ENCODE results near the gene PFKFB2. TPM values are rescaled to one million over a fixed set of nuclear protein-coding genes. Genes with fewer than 3 reads are reported as not detected.

Gene PFKFB2
- total and polyA plus RNA-seq, 2 of the 8 experiments (the other 6 are each of a cell fraction or from before 2014, with no cell fraction given): 6.7 to 19.1 TPM

DNA sequence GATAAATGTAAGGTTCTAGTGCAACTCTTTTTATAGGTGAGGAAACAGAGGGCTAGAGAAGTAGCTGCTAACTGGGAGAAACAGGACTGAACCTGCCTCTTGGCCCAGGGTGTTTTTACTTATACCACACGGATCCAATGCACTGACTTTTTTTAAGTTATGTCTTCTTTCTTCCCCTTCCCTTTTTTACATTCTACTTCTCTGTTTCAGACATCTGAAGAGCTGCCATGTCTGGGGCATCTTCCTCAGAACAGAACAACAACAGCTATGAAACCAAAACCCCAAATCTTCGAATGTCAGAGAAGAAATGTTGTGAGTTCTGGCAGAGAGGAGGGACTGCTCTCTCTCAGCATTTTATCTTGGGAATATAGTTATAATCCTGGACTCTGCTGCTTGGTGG, 1.4 kb downstream of the PFKFB2 start:
- no peak overlapping the region for H2BK12ac ChIP-seq (ENCODE audit: low read depth, low read length)
- no peak overlapping the region for H3K4ac ChIP-seq (replicated peaks; ENCODE audit: insufficient read length, low read depth, low read length)
- peaks cover 0 to 10% of the 10 kb centered on the region in 2 experiments; a peak in 2 of 4 replicates for H3K79me2 ChIP-seq (ENCODE audit: control insufficient read depth in 1 of 2, insufficient read depth in 2 of 2, low read length in 2 of 2)
- H3K36me3 ChIP-seq (ENCODE audit: control insufficient read depth in 2 of 4, insufficient read depth in 4 of 4, low read length in 3 of 4): no peaks in the 10 kb centered on the region; a peak in 1 of 8 replicates
- H2AFZ ChIP-seq (ENCODE audit: low read length): no peak overlapping the region
- no peak overlapping the region for H2AK5ac ChIP-seq (ENCODE audit: low read depth, low read length)
- no peaks in the 10 kb centered on the region for H3K27me3 ChIP-seq (replicated peaks in 1 of 4; ENCODE audit: control insufficient read depth in 3 of 4, extremely low read depth in 1 of 4, insufficient read depth in 3 of 4, low read length in 3 of 4)
- peaks cover 5% of the 10 kb centered on the region; the same call in 1 of the 2 replicates for H3K23me2 ChIP-seq (ENCODE audit: low read depth, low read length)
- no peak overlapping the region for H3K23ac ChIP-seq (ENCODE audit: insufficient read length)
- no peak overlapping the region for H3K4me2 ChIP-seq (ENCODE audit: insufficient read depth in 1 of 2, low read depth in 2 of 2, low read length in 2 of 2)
- no peaks in the 10 kb centered on the region for H3K9me3 ChIP-seq (ENCODE audit: insufficient read depth in 2 of 2, low read depth in 1 of 2, low read length in 1 of 2)
- H2BK5ac ChIP-seq (ENCODE audit: low read depth, low read length): no peak overlapping the region
- H3K4me3 ChIP-seq (ENCODE audit: extremely low read depth in 1 of 4, insufficient read depth in 2 of 4, low read depth in 3 of 4, low read length in 4 of 4): no peak overlapping the region
- H4K91ac ChIP-seq (replicated peaks; ENCODE audit: insufficient read length, low read length): no peak overlapping the region
- H3K18ac ChIP-seq (ENCODE audit: extremely low read depth, low read length): no peak overlapping the region
- POLR2A ChIA-PET (ENCODE audit: partially characterized antibody): interaction anchor here (1.7 kb wide), 1 partner anchor 16 kb away, joined by 3 read pairs; no protein-coding TSS in a partner anchor
- H2BK120ac ChIP-seq (replicated peaks; ENCODE audit: low read depth, low read length): no peak overlapping the region
- H3K27ac ChIP-seq (ENCODE audit: low read depth, low read length): no peak overlapping the region
- WGBS, 2 experiments (ENCODE audit: extremely low coverage in 1 of 2, insufficient coverage in 1 of 2, insufficient read length in 1 of 2, insufficient replicate concordance in 2 of 2, low coverage in 1 of 2, low lambda C conversion rate in 2 of 2, missing lambda C conversion rate in 1 of 2): 87% methylated on average over 2 of the region's 2 CpGs; no CpG with 5 or more reads in 1 of the 2 experiments
- no peak overlapping the region for H4K8ac ChIP-seq (ENCODE audit: extremely low read depth, insufficient read depth, low read length)
- no peak overlapping the region for H3K56ac ChIP-seq (replicated peaks; ENCODE audit: insufficient read length, low read depth, low read length)
- peaks cover 0 to 9% (median 3%) of the 10 kb centered on the region in 4 experiments; a peak in 4 of 7 replicates for H3K4me1 ChIP-seq (replicated peaks in 1 of 4; ENCODE audit: control insufficient read depth in 3 of 4, insufficient read depth in 4 of 4, low read length in 3 of 4)
- H2BK15ac ChIP-seq (ENCODE audit: low read length): no peak overlapping the region
- peaks cover 0 to 1% of the 10 kb centered on the region in 2 experiments for H4K20me1 ChIP-seq (replicated peaks in 1 of 2; ENCODE audit: control insufficient read depth in 1 of 2, insufficient read depth in 2 of 2, low read length in 2 of 2)
- no peak overlapping the region for H2BK20ac ChIP-seq (ENCODE audit: low read length)
- no peak overlapping the region for H4K5ac ChIP-seq (ENCODE audit: insufficient read length, low read depth, low read length)
- no peak for DNase-seq (ENCODE audit: low read depth in 1 of 2, low spot score in 2 of 2)
- no peaks in the 10 kb centered on the region for H3K79me1 ChIP-seq (ENCODE audit: low read depth, low read length)
- no peak overlapping the region for H3K14ac ChIP-seq (ENCODE audit: insufficient read length)
- FAIRE-seq: no peak
- H3K9ac ChIP-seq (replicated peaks in 1 of 4; ENCODE audit: extremely low read depth in 1 of 4, low read depth in 3 of 4, low read length in 3 of 4): no peak overlapping the region
- CTCF ChIA-PET (ENCODE audit: partially characterized antibody): interaction anchor here (0.9 to 2.7 kb wide), 4 partner anchors 21 to 50 kb away, joined by 3 to 12 read pairs (median 5); no protein-coding TSS in a partner anchor
- no peak for TF ChIP-seq NRF1 (IDR thresholded peaks at IDR 0.05; ENCODE audit: low read depth, low read length)
- no peak for TF ChIP-seq RNF2 (IDR thresholded peaks at IDR 0.05; ENCODE audit: borderline replicate concordance, low read depth, low read length, missing control alignments, poor library complexity, severe bottlenecking)
- TF ChIP-seq JUND (IDR thresholded peaks at IDR 0.05; ENCODE audit: low read length): no peak

Data from H1 (cell line).